ENCODE measurements around the gene KIF1C. TPM values are rescaled to one million over a fixed set of nuclear protein-coding genes. Genes with fewer than 3 reads are reported as not detected.

KIF1C gene
- total RNA-seq, 1 donor from 2014 or later, result 22.1 TPM

GRCh38 chr17:4972752-4973151, 25.0 kb upstream of the KIF1C start:
- no peaks in the 10 kb centered on the region for H3K9me3 ChIP-seq (ENCODE audit: low read depth)
- H3K4me3 ChIP-seq, result no peak overlapping the region
- no peaks in the 10 kb centered on the region for H3K36me3 ChIP-seq
- no peak for DNase-seq (ENCODE audit: low spot score)
- H3K79me2 ChIP-seq (ENCODE audit: low read depth), result peaks cover 18% of the 10 kb centered on the region
- Mint-ChIP-seq H3K27ac (peak overlapping the region; percentile 93), H3K27me3 (ENCODE audit: insufficient read depth, low read depth) (peaks cover 4% of the 10 kb centered on the region), H3K4me1 (peaks cover 22% of the 10 kb centered on the region), H3K36me3 (peaks cover 11% of the 10 kb centered on the region), H3K4me3 (no peak overlapping the region), H3K9me3 (no peaks in the 10 kb centered on the region)
- H4K20me1 ChIP-seq (ENCODE audit: low read depth), result peaks cover 40% of the 10 kb centered on the region
- H2AFZ ChIP-seq (replicated peaks), result no peak overlapping the region
- no peak overlapping the region for H3K4me2 ChIP-seq
- no peak overlapping the region for H3K9ac ChIP-seq
- no peak overlapping the region for H3K27ac ChIP-seq
- peaks cover 42% of the 10 kb centered on the region for H3K27me3 ChIP-seq
- peaks cover 8% of the 10 kb centered on the region for H3K4me1 ChIP-seq
- peaks cover 23% of the 10 kb centered on the region for H3F3A ChIP-seq (ENCODE audit: low read depth)
- TF ChIP-seq EZH2phosphoT487 (IDR thresholded peaks at IDR 0.05) (no peak), EZH2 (IDR thresholded peaks at IDR 0.05) (no peak), CTCF (IDR thresholded peaks at IDR 0.05) (no peak)

GRCh38 chr17:4973256-4974114, 24.3 kb upstream of the KIF1C start:
- Histone ChIP-seq H3F3A (ENCODE audit: low read depth) (peaks cover 15% of the 10 kb centered on the region), H2AFZ (replicated peaks) (no peak overlapping the region), H4K20me1 (ENCODE audit: low read depth) (peaks cover 40% of the 10 kb centered on the region), H3K79me2 (ENCODE audit: low read depth) (peaks cover 13% of the 10 kb centered on the region), H3K36me3 (no peaks in the 10 kb centered on the region), H3K9me3 (ENCODE audit: low read depth) (no peaks in the 10 kb centered on the region), H3K4me1 (peaks cover 8% of the 10 kb centered on the region), H3K27me3 (peaks cover 49% of the 10 kb centered on the region), H3K4me3 (no peak overlapping the region), H3K9ac (no peak overlapping the region), H3K4me2 (no peak overlapping the region), H3K27ac (no peak overlapping the region)
- Mint-ChIP-seq H3K4me3 (no peak overlapping the region), H3K36me3 (peaks cover 11% of the 10 kb centered on the region), H3K27me3 (ENCODE audit: insufficient read depth, low read depth) (peaks cover 4% of the 10 kb centered on the region), H3K27ac (peak overlapping the region; percentile 63), H3K4me1 (peaks cover 22% of the 10 kb centered on the region), H3K9me3 (no peaks in the 10 kb centered on the region)
- TF ChIP-seq EZH2 (IDR thresholded peaks at IDR 0.05) (no peak), CTCF (IDR thresholded peaks at IDR 0.05) (no peak), EZH2phosphoT487 (IDR thresholded peaks at IDR 0.05) (no peak)
- no peak for DNase-seq (ENCODE audit: low spot score)

- H3K9ac ChIP-seq, result no peak overlapping the region
- H3K4me2 ChIP-seq, result no peak overlapping the region
- no peak overlapping the region for H3K27ac ChIP-seq
- peaks cover 4% of the 10 kb centered on the region for H3K4me1 ChIP-seq
- H3K9me3 ChIP-seq (ENCODE audit: low read depth), result no peaks in the 10 kb centered on the region
- Mint-ChIP-seq H3K36me3 (peaks cover 11% of the 10 kb centered on the region), H3K27me3 (ENCODE audit: insufficient read depth, low read depth) (peaks cover 7% of the 10 kb centered on the region), H3K27ac (no peak overlapping the region), H3K9me3 (no peaks in the 10 kb centered on the region), H3K4me1 (peaks cover 16% of the 10 kb centered on the region), H3K4me3 (no peak overlapping the region)
- no peak for DNase-seq (ENCODE audit: low spot score)
- peaks cover 6% of the 10 kb centered on the region for H3K79me2 ChIP-seq (ENCODE audit: low read depth)
- H3K27me3 ChIP-seq, result peaks cover 55% of the 10 kb centered on the region
- TF ChIP-seq EZH2 (IDR thresholded peaks at IDR 0.05) (no peak), EZH2phosphoT487 (IDR thresholded peaks at IDR 0.05) (no peak), CTCF (IDR thresholded peaks at IDR 0.05) (no peak)
- no peaks in the 10 kb centered on the region for H3K36me3 ChIP-seq
- no peak overlapping the region for H3K4me3 ChIP-seq
- no peak overlapping the region for H2AFZ ChIP-seq (replicated peaks)
- peaks cover 10% of the 10 kb centered on the region for H3F3A ChIP-seq (ENCODE audit: low read depth)
- peaks cover 35% of the 10 kb centered on the region for H4K20me1 ChIP-seq (ENCODE audit: low read depth)
Observed at GRCh38 chr17:4974115-4974670, 23.6 kb upstream of the KIF1C start.

Measured in neural progenitor cell (in vitro differentiated cells).